ENCODE results near the gene ERV3-1. TPM values are rescaled to one million over a fixed set of nuclear protein-coding genes. Genes with fewer than 3 reads are reported as not detected.
A peak's percentile ranks its signal among the peaks of the same experiment; 100 is the strongest.

ERV3-1 gene
- total and polyA plus RNA-seq, 9 of the 15 experiments (the other 6 are each of a cell fraction or from before 2014, with no cell fraction given) = 10.2 to 30.0 (median 22.0) TPM

- TF ChIP-seq BCOR (IDR thresholded peaks at IDR 0.05) = no peak
- no peak for TF ChIP-seq SRSF1 (IDR thresholded peaks at IDR 0.05; ENCODE audit: low read depth, low read length)
- TF ChIP-seq, protein P1, sequence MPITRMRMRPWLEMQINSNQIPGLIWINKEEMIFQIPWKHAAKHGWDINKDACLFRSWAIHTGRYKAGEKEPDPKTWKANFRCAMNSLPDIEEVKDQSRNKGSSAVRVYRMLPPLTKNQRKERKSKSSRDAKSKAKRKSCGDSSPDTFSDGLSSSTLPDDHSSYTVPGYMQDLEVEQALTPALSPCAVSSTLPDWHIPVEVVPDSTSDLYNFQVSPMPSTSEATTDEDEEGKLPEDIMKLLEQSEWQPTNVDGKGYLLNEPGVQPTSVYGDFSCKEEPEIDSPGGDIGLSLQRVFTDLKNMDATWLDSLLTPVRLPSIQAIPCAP (CRISPR knock-in tag; IDR thresholded peaks at IDR 0.05; ENCODE audit: borderline replicate concordance) = no peak
- no peak for TF ChIP-seq MCM3 (IDR thresholded peaks at IDR 0.05)
- TF ChIP-seq RHOXF2B (CRISPR knock-in tag; conservative IDR thresholded peaks at IDR 0.05) = no peak
- TF ChIP-seq, protein P2, sequence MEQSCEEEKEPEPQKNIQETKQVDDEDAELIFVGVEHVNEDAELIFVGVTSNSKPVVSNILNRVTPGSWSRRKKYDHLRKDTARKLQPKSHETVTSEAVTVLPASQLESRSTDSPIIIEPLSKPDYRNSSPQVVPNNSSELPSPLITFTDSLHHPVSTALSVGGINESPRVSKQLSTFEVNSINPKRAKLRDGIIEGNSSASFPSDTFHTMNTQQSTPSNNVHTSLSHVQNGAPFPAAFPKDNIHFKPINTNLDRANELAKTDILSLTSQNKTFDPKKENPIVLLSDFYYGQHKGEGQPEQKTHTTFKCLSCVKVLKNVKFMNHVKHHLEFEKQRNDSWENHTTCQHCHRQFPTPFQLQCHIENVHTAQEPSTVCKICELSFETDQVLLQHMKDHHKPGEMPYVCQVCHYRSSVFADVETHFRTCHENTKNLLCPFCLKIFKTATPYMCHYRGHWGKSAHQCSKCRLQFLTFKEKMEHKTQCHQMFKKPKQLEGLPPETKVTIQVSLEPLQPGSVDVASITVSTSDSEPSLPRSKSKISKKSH (CRISPR knock-in tag; IDR thresholded peaks at IDR 0.05) = no peak
- TF ChIP-seq NCOA2 (IDR thresholded peaks at IDR 0.05; ENCODE audit: partially characterized antibody in 2 of 2) = no peak
- no peak for TF ChIP-seq ZNF146 (CRISPR knock-in tag; IDR thresholded peaks at IDR 0.05; ENCODE audit: unreplicated experiment)
- no peak for TF ChIP-seq ZNF175 (CRISPR knock-in tag; IDR thresholded peaks at IDR 0.05; ENCODE audit: low read depth)
- TF ChIP-seq BRD4 (IDR thresholded peaks at IDR 0.05) = no peak
- no peak for TF ChIP-seq ZNF77 (CRISPR knock-in tag; IDR thresholded peaks at IDR 0.05)
- 0 out of 2 replicates have a peak, but pooled peaks have one; percentile 39 for TF ChIP-seq TOE1 (IDR thresholded peaks at IDR 0.05; ENCODE audit: borderline replicate concordance)
- TF ChIP-seq TOE1 (CRISPR knock-in tag; IDR thresholded peaks at IDR 0.05; ENCODE audit: borderline replicate concordance, low read depth) = no peak
- no peak for TF ChIP-seq BRCA1 (IDR thresholded peaks at IDR 0.05)
- no peak for TF ChIP-seq BRCA1 (CRISPR knock-in tag; IDR thresholded peaks at IDR 0.05)
- no peak for TF ChIP-seq ZNF24 (IDR thresholded peaks at IDR 0.05)
- TF ChIP-seq SNRNP70 (optimal IDR thresholded peaks at IDR 0.05; ENCODE audit: low read depth, low read length) = no peak
- no peak for TF ChIP-seq TRIM28 (IDR thresholded peaks at IDR 0.05)
- TF ChIP-seq CSDE1 (IDR thresholded peaks at IDR 0.05) = no peak
- no peak for TF ChIP-seq FOXJ3 (CRISPR knock-in tag; IDR thresholded peaks at IDR 0.05)
- no peak for TF ChIP-seq CBX8 (IDR thresholded peaks at IDR 0.05; ENCODE audit: borderline replicate concordance, extremely low read depth, low read depth, low read length, poor library complexity, severe bottlenecking)
- peak; percentile 22 to 52; a peak in 3 of 4 replicates for TF ChIP-seq UBTF (IDR thresholded peaks at IDR 0.05; ENCODE audit: borderline replicate concordance in 1 of 2, low read depth in 2 of 2, low read length in 2 of 2)
- no peak for TF ChIP-seq RNF219 (CRISPR knock-in tag; IDR thresholded peaks at IDR 0.05)
These were observed at the start of gene ERV3-1 (continued) for GRCh38 chr7:65006094-65006992.

Data from K562 (cell line).